ENCODE results near the gene ELOA2. TPM values are rescaled to one million over a fixed set of nuclear protein-coding genes. Genes with fewer than 3 reads are reported as not detected.
"Not testable (repeated sequence)": the region's sequence is repeated elsewhere in the genome, so short reads cannot be mapped to it uniquely, and the experiment has no call there.

ELOA2 gene
- total RNA-seq, 1 donor from 2014 or later = not detected

DNA sequence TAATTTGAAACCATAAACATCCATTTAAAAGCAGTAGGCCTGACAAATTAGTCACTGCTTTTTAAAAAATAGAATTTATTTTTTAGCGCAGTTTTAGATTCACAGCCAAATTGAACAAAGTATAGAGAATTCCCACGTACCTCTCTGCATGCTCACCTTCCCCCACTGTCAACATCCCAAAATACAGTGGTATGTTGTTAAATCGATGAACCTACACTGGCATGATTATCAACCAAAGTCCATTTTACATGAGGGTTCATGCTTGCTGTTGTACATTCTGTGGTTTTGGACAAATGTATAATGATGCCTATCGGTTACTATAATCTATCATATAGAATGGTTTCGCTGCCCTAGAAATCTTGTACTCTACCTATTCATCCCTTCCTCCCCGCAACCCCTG lies 5.6 kb upstream of the ELOA2 start:
- H3K36me3 Mint-ChIP-seq (ENCODE audit: low read depth) = peaks cover 2% of the 10 kb centered on the region
- H3K4me3 Mint-ChIP-seq (ENCODE audit: unreplicated experiment) = no peak overlapping the region

DNA sequence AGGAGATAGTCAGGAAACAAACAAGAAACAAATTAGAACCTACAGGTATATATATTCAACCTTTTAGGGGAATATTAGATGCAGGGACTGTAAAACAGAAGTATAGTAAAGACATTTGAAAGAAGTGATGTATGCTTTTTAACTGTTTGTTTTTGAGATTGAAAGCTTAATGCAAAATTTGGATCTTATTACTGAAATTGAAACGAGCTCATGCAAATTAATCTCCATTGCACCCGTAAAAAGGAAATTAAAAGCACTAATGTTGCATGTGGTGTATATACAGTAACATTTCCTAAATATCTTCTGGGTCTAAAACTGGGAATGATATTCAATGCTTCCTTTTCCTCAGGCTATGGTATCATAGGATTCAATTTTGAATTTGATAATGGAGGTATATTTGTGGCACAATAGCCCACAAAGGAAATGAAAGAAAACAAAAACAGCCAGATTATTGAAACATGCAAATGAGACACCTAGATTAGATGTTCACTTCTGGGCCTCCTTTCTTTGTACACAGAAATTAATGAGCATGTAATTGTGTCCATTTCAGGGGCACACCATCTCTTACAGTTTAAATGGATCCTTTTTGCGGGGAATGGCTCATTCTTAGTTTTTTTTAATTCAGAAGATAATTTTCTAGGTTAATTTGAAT lies 1.6 kb upstream of the ELOA2 start:
- peaks cover 2% of the 10 kb centered on the region for H3K36me3 Mint-ChIP-seq (ENCODE audit: low read depth)
- H3K9me3 Mint-ChIP-seq (ENCODE audit: low read depth) = peaks cover 3% of the 10 kb centered on the region
- H3K4me1 Mint-ChIP-seq (ENCODE audit: low read depth) = no peaks in the 10 kb centered on the region
- no peak overlapping the region for H3K27ac Mint-ChIP-seq (ENCODE audit: unreplicated experiment)
- TF ChIP-seq, protein P1, sequence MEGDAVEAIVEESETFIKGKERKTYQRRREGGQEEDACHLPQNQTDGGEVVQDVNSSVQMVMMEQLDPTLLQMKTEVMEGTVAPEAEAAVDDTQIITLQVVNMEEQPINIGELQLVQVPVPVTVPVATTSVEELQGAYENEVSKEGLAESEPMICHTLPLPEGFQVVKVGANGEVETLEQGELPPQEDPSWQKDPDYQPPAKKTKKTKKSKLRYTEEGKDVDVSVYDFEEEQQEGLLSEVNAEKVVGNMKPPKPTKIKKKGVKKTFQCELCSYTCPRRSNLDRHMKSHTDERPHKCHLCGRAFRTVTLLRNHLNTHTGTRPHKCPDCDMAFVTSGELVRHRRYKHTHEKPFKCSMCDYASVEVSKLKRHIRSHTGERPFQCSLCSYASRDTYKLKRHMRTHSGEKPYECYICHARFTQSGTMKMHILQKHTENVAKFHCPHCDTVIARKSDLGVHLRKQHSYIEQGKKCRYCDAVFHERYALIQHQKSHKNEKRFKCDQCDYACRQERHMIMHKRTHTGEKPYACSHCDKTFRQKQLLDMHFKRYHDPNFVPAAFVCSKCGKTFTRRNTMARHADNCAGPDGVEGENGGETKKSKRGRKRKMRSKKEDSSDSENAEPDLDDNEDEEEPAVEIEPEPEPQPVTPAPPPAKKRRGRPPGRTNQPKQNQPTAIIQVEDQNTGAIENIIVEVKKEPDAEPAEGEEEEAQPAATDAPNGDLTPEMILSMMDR (IDR thresholded peaks at IDR 0.05) = no peak
- no peak for DNase-seq (ENCODE audit: low spot score)
- H3K27me3 Mint-ChIP-seq (ENCODE audit: low read depth) = no peaks in the 10 kb centered on the region
- no peak overlapping the region for H3K4me3 Mint-ChIP-seq (ENCODE audit: unreplicated experiment)

More for the DNA sequence above, 5.6 kb upstream of the ELOA2 start:
- no peak for DNase-seq (ENCODE audit: low spot score)
- TF ChIP-seq, protein P1 (IDR thresholded peaks at IDR 0.05) = no peak
- Mint-ChIP-seq H3K27me3 (ENCODE audit: low read depth) (peaks cover 2% of the 10 kb centered on the region), H3K4me1 (ENCODE audit: low read depth) (no peaks in the 10 kb centered on the region), H3K27ac (ENCODE audit: unreplicated experiment) (no peak overlapping the region), H3K9me3 (ENCODE audit: low read depth) (peaks cover 3% of the 10 kb centered on the region)

DNA sequence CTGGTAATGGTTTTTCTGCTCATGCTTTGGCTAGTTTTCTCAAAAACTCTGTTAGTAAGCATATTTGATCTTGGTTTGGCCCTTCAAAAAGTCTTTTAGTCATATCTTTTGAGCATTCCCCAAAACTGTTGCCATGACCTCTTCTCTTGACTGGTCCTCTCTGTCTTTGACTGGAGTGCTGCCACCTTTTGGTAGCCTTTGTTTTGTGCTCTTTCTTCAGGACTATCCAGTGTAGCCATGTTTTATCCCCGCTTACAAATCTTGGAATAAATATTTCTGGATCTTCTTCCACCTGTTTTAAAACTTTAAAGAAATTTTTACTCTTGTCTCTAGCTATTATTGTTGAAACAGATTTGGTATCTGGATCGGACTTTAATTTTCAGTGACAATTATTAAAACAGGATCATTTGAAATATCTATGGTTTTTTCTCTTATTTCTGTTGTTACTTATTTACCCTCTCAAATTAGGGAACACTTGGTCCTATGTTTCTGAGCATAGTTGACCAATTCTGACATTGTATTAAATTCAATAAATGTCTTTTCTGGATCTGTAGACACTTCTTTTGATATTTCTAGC lies 965 bp upstream of the ELOA2 start:
- H3K9me3 Mint-ChIP-seq (ENCODE audit: low read depth) = no peaks in the 10 kb centered on the region
- no peak overlapping the region for H3K4me3 Mint-ChIP-seq (ENCODE audit: unreplicated experiment)
- DNase-seq (ENCODE audit: low spot score) = no peak
- no peaks in the 10 kb centered on the region for H3K4me1 Mint-ChIP-seq (ENCODE audit: low read depth)
- no peak overlapping the region for H3K27ac Mint-ChIP-seq (ENCODE audit: unreplicated experiment)
- no peaks in the 10 kb centered on the region for H3K27me3 Mint-ChIP-seq (ENCODE audit: low read depth)
- TF ChIP-seq, protein P1 (IDR thresholded peaks at IDR 0.05) = peak; percentile 81
- H3K36me3 Mint-ChIP-seq (ENCODE audit: low read depth) = peaks cover 1% of the 10 kb centered on the region

DNA sequence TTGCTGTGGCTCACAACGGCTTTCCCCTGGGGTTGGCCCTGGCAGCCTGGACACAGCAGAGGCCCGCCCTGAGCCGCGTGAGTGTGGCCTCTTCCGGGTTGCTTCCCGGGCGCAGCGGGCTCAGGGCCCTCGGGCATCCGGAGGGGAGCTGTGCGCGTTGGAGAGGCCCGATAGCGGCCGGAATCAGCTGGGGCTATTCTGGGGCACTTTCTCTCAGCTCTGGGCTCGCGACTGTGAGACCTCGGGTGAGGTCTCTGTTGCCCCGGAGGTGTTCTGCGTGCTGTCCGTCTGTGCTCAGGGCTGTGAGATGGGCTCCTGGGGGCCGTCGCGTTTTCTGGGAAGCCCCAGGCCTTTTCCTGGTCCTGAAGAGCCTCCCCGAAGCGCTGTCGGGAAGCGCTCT lies 830 bp downstream of the ELOA2 start:
- not testable (repeated sequence) for H3K4me1 Mint-ChIP-seq (ENCODE audit: low read depth); H3K9me3 Mint-ChIP-seq (ENCODE audit: low read depth); H3K27ac Mint-ChIP-seq (ENCODE audit: unreplicated experiment); H3K36me3 Mint-ChIP-seq (ENCODE audit: low read depth); DNase-seq (ENCODE audit: low spot score); H3K4me3 Mint-ChIP-seq (ENCODE audit: unreplicated experiment); H3K27me3 Mint-ChIP-seq (ENCODE audit: low read depth)

DNA sequence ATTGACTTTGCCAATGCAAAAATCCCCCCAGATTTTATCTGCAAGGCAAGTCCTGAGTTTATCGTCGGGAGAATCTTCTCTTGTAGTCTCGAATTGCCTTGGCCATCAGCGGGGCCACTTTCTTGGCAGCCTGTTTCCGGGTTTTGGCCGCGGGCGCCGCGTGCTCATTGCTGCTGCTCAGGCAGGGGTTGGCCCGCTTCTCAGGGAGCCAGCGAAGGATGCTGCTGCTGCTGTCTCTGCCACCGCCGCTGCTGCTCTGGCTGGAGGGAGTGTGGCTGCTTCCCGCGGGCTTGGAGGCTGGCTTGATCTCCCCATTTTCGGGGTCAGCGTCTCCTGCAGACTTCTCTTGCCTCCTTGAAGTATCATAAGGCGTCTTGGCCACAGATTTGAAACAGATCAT lies 2.5 kb downstream of the ELOA2 start:
- TF ChIP-seq, protein P1 (IDR thresholded peaks at IDR 0.05) = no peak
- Mint-ChIP-seq H3K27me3 (ENCODE audit: low read depth) (no peaks in the 10 kb centered on the region), H3K4me3 (ENCODE audit: unreplicated experiment) (no peak overlapping the region), H3K36me3 (ENCODE audit: low read depth) (peaks cover 4% of the 10 kb centered on the region), H3K9me3 (ENCODE audit: low read depth) (no peaks in the 10 kb centered on the region), H3K4me1 (ENCODE audit: low read depth) (no peaks in the 10 kb centered on the region), H3K27ac (ENCODE audit: unreplicated experiment) (no peak overlapping the region)
- DNase-seq (ENCODE audit: low spot score) = no peak

DNA sequence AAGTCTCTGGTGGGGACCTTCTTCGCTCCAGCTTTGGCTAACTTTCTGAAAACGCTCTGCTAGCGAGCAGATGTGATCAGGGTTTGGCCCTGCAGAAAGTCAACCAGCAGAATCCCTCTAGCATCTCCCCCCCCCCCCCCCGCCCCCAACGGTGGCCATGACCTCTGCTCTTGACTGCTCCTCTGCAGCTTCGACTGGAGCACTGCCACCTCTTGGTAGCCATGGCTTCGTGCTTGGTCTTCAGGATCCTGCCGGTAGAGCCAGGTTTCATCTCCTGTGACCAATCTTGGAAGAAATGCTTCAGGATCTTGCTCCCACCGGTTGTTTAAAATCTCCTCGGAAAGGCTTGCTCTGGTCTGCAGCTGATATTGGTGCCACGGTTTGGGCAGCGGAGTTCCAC lies 4.5 kb downstream of the ELOA2 start:
- not testable (repeated sequence) for DNase-seq (ENCODE audit: low spot score); H3K4me3 Mint-ChIP-seq (ENCODE audit: unreplicated experiment); H3K9me3 Mint-ChIP-seq (ENCODE audit: low read depth); H3K36me3 Mint-ChIP-seq (ENCODE audit: low read depth); H3K4me1 Mint-ChIP-seq (ENCODE audit: low read depth); H3K27ac Mint-ChIP-seq (ENCODE audit: unreplicated experiment); H3K27me3 Mint-ChIP-seq (ENCODE audit: low read depth)

DNA sequence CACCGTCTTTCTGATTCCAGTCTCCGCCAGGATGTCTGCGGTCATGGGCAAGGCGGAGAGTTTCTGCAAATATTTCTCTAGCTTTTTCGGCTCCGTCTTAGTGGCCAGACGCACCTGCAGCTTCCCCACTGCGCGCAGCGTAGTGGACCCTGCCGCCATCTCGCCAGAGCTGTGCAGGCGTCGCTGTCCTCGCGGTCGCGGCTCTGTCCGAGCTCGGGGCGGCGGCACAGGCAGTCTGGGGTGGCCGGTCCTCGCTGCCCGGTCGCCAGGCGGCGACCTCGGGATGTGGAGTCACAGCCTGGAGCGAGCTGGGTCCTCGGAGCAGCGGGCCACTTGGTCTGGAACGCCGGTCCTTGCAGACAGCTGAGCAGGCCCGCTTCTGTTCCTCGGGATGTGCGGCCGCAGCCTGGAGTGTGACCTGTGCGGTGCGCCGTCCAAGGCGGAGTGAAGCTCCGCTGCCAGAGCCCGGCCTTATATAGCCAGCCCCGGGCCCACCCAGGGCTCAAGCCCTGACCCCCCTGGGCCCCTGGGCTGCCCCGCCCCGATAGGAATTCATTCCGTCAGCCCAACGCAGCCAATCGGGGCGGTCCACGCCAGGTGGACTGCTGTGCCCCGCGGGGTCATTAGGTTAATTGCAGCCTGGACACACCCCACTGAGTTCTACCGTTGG lies 5.6 kb downstream of the ELOA2 start:
- not testable (repeated sequence) for H3K9me3 Mint-ChIP-seq (ENCODE audit: low read depth); H3K36me3 Mint-ChIP-seq (ENCODE audit: low read depth); H3K27me3 Mint-ChIP-seq (ENCODE audit: low read depth); H3K4me1 Mint-ChIP-seq (ENCODE audit: low read depth); DNase-seq (ENCODE audit: low spot score); H3K27ac Mint-ChIP-seq (ENCODE audit: unreplicated experiment); H3K4me3 Mint-ChIP-seq (ENCODE audit: unreplicated experiment)

DNA sequence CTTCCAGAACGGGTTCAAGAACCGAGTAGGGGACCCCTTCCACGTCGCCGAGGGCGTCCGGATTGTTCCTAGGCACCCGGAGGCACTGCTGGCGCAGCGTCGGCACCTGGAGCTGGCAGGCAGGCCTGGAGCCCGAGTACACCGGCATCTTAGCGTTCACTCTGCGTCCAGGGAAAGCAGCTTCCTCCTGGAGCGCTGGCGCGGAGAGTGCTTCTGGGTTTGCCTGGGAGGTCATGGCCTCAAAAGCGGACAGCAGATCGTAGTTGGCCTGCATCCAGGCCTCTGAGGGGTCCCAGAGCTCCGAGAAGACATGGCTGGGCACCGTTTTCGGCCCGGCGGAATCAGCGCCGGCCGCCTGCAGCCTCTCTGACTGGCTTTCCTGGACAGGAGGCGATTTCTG lies 6.7 kb downstream of the ELOA2 start:
- H3K4me1 Mint-ChIP-seq (ENCODE audit: low read depth); H3K36me3 Mint-ChIP-seq (ENCODE audit: low read depth); H3K9me3 Mint-ChIP-seq (ENCODE audit: low read depth); DNase-seq (ENCODE audit: low spot score); H3K4me3 Mint-ChIP-seq (ENCODE audit: unreplicated experiment); H3K27me3 Mint-ChIP-seq (ENCODE audit: low read depth); H3K27ac Mint-ChIP-seq (ENCODE audit: unreplicated experiment): not testable (repeated sequence)

DNA sequence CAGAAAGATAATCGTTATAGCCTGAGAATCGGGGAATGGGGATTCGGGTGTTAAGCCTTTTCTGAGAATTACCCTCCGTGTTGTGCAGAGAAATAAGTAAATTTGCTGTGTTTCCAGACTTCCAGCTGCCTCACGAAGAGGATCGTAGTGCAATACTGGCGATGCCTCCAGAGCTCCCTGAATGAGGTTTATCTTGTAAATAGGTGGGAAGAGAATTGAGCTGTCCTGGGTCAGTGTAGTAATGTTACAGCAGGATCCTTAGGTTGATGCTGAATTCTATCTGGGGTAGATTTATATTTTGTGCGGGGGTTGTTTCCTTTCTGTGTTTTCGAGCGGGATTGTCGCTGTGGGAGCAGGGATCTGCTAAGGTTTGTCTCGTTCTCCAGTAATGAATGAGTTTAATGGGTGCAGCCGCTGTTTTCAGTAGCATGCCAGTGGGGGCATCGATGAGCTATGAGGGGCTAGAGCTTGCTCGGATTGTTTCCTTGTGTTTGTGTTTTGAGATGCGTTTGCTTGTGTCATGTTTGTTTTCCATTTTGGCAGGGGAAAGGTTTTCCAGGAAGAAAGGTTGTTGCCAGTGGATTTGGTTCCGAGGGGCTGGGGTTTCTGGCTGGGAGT lies 9.8 kb downstream of the ELOA2 start:
- not testable (repeated sequence) for H3K4me3 Mint-ChIP-seq (ENCODE audit: unreplicated experiment); H3K4me1 Mint-ChIP-seq (ENCODE audit: low read depth); H3K36me3 Mint-ChIP-seq (ENCODE audit: low read depth); DNase-seq (ENCODE audit: low spot score); H3K9me3 Mint-ChIP-seq (ENCODE audit: low read depth); H3K27ac Mint-ChIP-seq (ENCODE audit: unreplicated experiment); H3K27me3 Mint-ChIP-seq (ENCODE audit: low read depth)

All from chondrocyte (in vitro differentiated cells).